EH (cell line): ENCODE data around the gene COL8A2.
"Not testable (repeated sequence)": the region's sequence is repeated elsewhere in the genome, so short reads cannot be mapped to it uniquely, and the experiment has no call there.

ENCODE experiments used
- DNase-seq: peaks from one replicate; pipeline ENCODE4 v3.0.0-alpha.2; 2015; ENCODE audit warnings: low read depth

The COL8A2 gene

DNA sequence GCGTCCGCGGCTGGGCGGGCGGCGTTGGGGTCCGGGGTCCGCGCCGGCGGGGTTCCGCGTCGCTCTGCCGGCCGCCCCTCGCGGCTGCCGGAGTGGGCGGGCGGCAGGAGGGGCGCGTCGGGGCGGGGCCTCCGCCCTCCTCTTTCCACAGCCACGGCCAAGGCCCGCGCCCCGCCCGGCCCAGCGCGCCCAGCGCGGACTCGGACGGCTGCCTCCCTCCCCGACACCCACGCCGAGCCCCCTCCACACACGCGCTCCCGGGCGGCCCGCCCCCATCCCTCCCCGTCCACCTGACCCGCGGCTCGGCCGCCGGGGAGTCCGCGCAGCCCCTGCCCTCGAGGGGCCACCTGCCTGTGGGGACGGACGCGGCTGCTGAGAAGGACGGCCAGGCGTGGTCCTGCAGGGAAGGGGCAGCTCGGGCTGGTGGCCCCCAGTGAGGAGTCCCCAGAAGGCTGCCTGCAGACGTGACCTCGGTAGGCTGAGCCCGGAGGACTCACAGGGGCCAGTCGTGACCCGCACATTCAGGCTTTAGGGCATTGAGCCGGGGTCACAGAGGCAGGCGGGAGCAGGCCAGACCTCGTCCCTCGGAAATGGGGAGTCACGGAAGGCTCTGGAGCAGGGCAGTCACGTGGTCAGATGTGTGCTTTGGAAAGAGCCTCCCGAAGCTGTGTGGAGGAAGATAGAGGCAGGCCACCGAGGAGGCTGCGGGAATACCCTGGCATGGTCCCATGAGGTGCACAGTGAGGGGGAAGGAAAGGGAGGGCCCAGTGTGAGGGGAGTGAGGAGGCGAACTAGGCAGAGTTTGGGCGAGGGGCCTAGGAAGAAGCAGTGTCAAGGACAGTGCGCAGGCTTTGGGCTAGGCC lies at the start of gene COL8A2:
COL8A2 (minus strand) TSS at position 94 of the 863 bp plus-strand sequence. CDS start 24,980 bp downstream, outside the sequence.
- DNase-seq: peak; percentile 14

DNA sequence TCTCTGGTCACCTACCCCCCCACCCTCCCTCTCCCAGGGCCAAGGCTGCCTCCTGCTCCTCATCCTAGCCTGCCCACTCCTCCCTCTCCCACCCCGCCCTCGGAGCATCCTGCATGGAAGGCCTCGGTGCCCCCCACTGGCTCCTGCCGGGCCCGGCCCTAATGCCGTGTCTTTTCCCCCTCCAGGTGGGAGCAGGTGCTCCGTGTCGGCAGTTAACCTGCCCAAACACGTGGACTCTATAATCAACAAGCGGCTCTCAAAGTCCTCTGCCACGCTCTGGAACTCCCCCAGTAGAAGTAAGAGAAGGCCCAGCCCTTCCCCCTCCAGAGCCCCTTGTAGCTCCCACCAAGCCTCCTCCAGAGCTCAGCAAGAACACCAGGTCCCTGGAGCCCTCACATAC lies 49.7 kb upstream of the COL8A2 start:
- DNase-seq: no peak

- peak; percentile 64 for DNase-seq
Measured at GRCh38 chr1:36172983-36173382, 48.0 kb upstream of the COL8A2 start.

- DNase-seq: no peak
Measured at GRCh38 chr1:36172017-36172747, 47.2 kb upstream of the COL8A2 start.

GRCh38 chr1:36170643-36171412 lies 45.8 kb upstream of the COL8A2 start:
- DNase-seq: no peak

- DNase-seq: no peak
Measured at GRCh38 chr1:36168514-36168913, 43.5 kb upstream of the COL8A2 start.

DNA sequence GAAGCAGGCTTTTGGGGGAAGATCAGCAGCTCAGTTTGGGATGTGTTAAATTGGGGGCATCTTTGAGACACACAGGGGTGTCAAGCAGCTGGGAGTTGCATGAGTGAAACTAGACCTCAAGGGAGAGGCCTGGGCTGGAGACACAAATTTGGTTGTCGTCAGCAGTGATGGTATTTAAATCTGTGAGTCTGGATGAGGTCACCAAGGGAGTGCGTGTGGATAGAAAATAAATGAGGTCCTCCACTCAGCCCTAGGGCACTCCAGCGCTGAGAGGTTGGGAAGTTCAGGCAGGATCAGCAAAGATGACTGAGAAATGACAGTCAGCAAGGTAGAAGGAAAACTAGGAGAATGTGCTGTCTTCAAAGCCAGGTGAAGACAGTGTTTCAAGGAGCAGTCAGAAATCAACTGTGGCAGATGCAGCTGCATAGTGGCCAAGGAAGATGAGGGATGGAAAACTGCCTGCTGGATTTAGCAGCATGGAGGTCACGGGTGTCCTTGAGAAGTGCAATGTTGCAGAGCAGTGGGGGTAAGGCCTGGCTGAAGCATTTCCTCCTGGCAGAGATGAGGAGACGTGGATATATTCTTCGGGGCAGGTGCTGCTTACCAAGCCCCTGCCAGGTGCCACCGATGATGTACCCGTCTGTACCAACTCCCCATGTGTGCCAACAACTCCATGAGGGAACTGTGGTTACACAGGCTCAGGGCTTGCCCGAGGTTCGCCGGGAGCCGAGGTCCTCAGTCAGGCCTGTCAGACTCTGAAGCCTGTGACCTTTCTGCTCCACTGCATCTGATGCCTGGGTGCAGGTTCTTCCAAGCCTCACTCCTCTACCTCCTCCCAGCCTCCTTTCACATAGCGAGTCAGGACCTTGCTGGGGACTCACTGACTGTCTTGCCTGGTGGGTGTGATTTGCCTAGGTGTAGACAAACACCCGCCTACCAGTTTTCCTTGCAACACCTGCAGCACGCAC lies 42.2 kb upstream of the COL8A2 start:
- peak; percentile 78 for DNase-seq

DNA sequence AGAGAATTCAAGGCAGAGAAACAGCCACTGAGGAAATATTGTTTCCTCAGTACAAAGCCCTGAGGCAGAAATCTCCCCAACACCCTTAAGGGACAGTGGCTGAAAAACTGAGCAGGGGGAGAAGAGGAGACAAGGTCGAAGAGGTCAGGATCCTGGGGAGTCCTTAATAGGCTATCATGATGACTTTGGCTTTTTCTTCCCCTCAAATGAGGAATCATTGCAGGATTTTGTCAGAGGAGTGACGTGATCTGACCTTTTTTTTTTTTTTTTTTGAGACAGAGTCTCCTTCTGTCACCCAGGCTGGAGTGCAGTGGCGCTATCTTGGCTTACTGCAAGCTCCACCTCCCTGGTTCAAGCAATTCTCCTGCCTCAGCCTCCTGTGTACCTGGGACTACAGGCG lies 41.1 kb upstream of the COL8A2 start:
- DNase-seq: no peak

DNA sequence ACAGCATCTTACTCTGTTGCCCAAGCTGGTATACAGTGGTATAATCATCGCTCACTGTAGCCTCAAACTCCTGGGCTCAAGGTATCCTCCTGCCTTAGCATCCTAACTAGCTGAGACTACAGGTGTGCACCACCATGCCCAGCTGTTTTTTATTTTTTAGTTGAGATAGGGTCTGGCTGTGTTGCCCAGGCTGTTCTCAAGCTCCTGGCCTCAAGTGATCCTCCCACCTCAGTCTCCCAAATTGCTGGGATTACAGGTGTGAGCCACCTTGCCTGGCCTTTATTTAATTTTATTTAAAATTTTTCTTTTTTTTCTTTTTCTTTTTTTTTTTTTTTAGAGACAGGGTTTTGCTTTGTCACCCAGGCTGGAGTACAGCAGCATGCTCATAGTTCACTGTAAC lies 40.1 kb upstream of the COL8A2 start:
- DNase-seq: no peak

- DNase-seq: no peak
Measured at GRCh38 chr1:36164361-36164760, 39.3 kb upstream of the COL8A2 start.

- no peak for DNase-seq
Measured at GRCh38 chr1:36163426-36163825, 38.4 kb upstream of the COL8A2 start.

GRCh38 chr1:36162680-36163239 lies 37.7 kb upstream of the COL8A2 start:
- DNase-seq: no peak

- DNase-seq: no peak
Measured at GRCh38 chr1:36161641-36162531, 36.9 kb upstream of the COL8A2 start.

DNA sequence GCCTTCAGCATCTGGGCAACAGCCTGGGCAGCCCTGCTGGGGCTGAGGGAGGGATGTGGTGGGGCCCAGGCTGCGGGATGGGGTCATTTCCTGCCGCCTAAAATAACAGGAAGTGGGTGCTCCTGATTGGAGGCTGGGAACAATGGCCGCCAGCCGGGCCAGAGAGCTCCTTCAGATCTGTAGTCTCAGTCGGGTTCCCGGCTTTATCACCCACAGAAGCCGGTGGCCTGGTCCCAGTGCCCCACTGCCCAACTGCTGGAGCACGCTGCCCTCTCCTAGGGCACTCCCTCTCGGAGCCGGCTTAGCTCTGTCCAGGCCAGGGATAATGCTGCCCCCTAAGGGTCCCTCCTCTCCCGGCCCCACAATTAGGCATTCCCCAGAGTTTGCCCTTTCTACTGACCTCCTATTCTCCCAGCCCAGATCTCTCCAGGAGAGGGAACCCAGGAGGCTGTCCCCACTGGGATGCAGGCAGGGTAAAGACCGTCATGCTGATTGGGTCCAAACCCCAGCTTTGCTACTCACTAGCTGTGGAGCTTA lies 36.0 kb upstream of the COL8A2 start:
- peak; percentile 82 for DNase-seq

GRCh38 chr1:36160388-36160948 lies 35.4 kb upstream of the COL8A2 start:
- no peak for DNase-seq

DNA sequence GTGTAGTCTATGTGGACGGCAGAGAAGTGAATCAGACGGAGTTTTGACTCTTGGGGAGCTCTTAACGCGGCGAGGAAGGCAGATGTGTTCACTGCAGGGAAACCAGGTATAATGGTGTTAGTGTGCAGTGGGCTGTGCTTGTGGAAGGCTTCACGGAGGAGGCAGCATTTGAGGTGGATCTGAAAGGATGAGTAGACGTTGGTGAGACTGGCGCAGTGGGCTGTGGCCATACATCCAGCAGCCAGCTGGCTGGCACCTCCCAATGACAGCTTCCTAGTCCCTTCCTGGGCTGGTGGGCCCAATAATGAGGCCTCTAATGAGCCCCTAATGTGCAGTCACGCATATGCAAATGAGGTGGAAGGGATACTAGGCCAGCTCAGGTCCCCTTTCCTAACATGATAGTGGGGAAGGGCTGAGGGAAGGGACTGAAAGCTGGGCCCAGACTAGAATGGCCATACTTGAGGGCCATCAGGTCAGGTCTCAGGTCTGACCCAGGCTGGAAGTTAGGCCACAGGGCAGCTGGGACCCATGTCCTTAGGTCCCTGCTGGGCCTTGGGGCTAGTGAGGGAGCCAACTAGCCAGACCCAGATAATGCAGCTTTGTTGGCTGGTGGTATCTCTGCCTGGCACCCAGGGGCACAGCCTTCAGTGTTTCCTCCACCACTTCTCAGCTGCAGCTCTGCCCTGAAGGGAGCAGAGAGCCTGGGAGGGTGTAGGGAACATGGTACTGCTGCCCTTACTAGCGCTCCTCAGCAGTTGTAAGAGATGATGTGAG lies 34.8 kb upstream of the COL8A2 start:
- no peak for DNase-seq

DNA sequence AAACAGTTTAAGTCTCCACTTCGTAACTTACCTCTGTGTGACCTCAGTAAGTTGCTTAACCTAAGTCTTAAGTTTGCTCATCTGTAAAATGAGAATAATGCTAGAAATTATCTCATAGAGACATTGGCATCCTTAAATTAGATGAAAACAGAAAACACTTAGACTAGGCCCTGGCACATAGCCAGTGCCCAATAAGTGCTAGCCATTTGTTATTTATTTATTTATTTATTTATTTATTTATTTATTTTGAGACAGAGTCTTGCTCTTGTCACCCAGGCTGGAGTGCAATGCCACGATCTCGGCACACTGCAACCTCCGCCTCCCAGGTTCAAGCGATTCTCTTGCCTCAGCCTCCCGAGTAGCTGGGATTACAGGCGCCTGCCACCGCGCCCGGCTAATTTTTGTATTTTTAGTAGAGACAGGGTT lies 33.8 kb upstream of the COL8A2 start:
- DNase-seq: not testable (repeated sequence)
